ENCODE measurements around the gene RPL22L1.

- TF ChIP-seq EP300 (IDR thresholded peaks at IDR 0.05), result no peak
- no peak for TF ChIP-seq NR3C1 (IDR thresholded peaks at IDR 0.05)
Measured at GRCh38 chr3:170899455-170899854, 29.5 kb upstream of the RPL22L1 start.

Measured in A549 (cell line).